Activated CD4-positive, alpha-beta T cell treated with anti-CD3 and anti-CD28 coated beads, Interleukin-2, amount 50 U/mL, for 1 hour (primary cell): ENCODE data around the gene NCAM2.
A peak's percentile ranks its signal among the peaks of the same experiment; 100 is the strongest.

Experiments used
- DNase-seq: peaks from one replicate; pipeline ENCODE4 v3.0.0-alpha.2; 2020

Gene NCAM2

GRCh38 chr21:20997636-20998455, at the start of gene NCAM2:
Gene NCAM2, plus strand, starts transcription at chr21:20998409.
- peak; percentile 45 for DNase-seq

GRCh38 chr21:20949884-20950283, 48.3 kb upstream of the NCAM2 start:
- DNase-seq = no peak

GRCh38 chr21:20965816-20966215, 32.4 kb upstream of the NCAM2 start:
- no peak for DNase-seq

GRCh38 chr21:20968391-20968790, 29.8 kb upstream of the NCAM2 start:
- DNase-seq = no peak

GRCh38 chr21:20970691-20971090, 27.5 kb upstream of the NCAM2 start:
- no peak for DNase-seq

- no peak for DNase-seq
These were observed 26.8 kb upstream of the NCAM2 start for GRCh38 chr21:20971296-20971921.

GRCh38 chr21:20994790-20995189, 3.4 kb upstream of the NCAM2 start:
- no peak for DNase-seq

- DNase-seq = no peak
These were observed 1.5 kb upstream of the NCAM2 start for GRCh38 chr21:20996421-20997310.

- DNase-seq = no peak
These were observed 936 bp upstream of the NCAM2 start for GRCh38 chr21:20997311-20997635.

GRCh38 chr21:20998456-20998789, 214 bp downstream of the NCAM2 start:
- no peak for DNase-seq

- no peak for DNase-seq
These were observed 677 bp downstream of the NCAM2 start for GRCh38 chr21:20998886-20999285.

GRCh38 chr21:20999659-21000058, 1.4 kb downstream of the NCAM2 start:
- peak; percentile 0 for DNase-seq

GRCh38 chr21:21000591-21001175, 2.5 kb downstream of the NCAM2 start:
- no peak for DNase-seq

GRCh38 chr21:21001591-21002100, 3.4 kb downstream of the NCAM2 start:
- DNase-seq = no peak

- no peak for DNase-seq
These were observed 3.9 kb downstream of the NCAM2 start for GRCh38 chr21:21002153-21002552.

- no peak for DNase-seq
These were observed 5.5 kb downstream of the NCAM2 start for GRCh38 chr21:21003701-21004100.

- no peak for DNase-seq
These were observed 9.4 kb downstream of the NCAM2 start for GRCh38 chr21:21007606-21008005.

- no peak for DNase-seq
These were observed 12.0 kb downstream of the NCAM2 start for GRCh38 chr21:21010228-21010627.

- DNase-seq = no peak
These were observed 12.5 kb downstream of the NCAM2 start for GRCh38 chr21:21010698-21011097.

- DNase-seq = no peak
These were observed 20.6 kb downstream of the NCAM2 start for GRCh38 chr21:21018821-21019220.

- no peak for DNase-seq
These were observed 21.5 kb downstream of the NCAM2 start for GRCh38 chr21:21019681-21020080.

- no peak for DNase-seq
These were observed 27.5 kb downstream of the NCAM2 start for GRCh38 chr21:21025742-21026141.

- DNase-seq = no peak
These were observed 30.1 kb downstream of the NCAM2 start for GRCh38 chr21:21028275-21028820.
